OCI-LY1 (cell line): ENCODE results near the gene OLFM2.

Experiments used
- H2AFZ ChIP-seq: fragments of 200-600 bp; sonication (generic), shearing (Covaris generic); 2 replicates; pipeline ENCODE4 v1.6.0; 2014; ENCODE audit warnings: antibody characterized with exemption, mild to moderate bottlenecking, low read length
- H3F3A ChIP-seq: fragments of 200-600 bp; sonication (generic), shearing (Covaris generic); 2 replicates; pipeline ENCODE4 v1.6.0; 2014; ENCODE audit warnings: mild to moderate bottlenecking, antibody characterized with exemption, low read length, moderate library complexity; ENCODE audit not compliant: insufficient read depth
- H3K27ac ChIP-seq: fragments of 200-600 bp; sonication (generic); 2 replicates; pipeline ENCODE4 v1.5.1; 2014; ENCODE audit warnings: low read length, mixed run types, mild to moderate bottlenecking, low read depth; ENCODE audit not compliant: poor library complexity, severe bottlenecking
- H3K27me3 ChIP-seq: fragments of 200-600 bp; sonication (generic); 2 replicates; pipeline ENCODE4 v1.6.0; 2014; ENCODE audit warnings: antibody characterized with exemption, mild to moderate bottlenecking, low read length, moderate library complexity; ENCODE audit not compliant: insufficient read depth
- H3K36me3 ChIP-seq: fragments of 200-600 bp; sonication (generic); 2 replicates; pipeline ENCODE4 v1.6.1; 2014; ENCODE audit warnings: mild to moderate bottlenecking, antibody characterized with exemption, low read length, moderate library complexity, mixed read lengths; ENCODE audit not compliant: insufficient read depth
- H3K4me1 ChIP-seq: fragments of 200-600 bp; sonication (generic); 2 replicates; pipeline ENCODE4 v1.5.1; 2014; ENCODE audit warnings: mild to moderate bottlenecking, low read length, moderate library complexity; ENCODE audit not compliant: insufficient read depth, severe bottlenecking
- H3K4me2 ChIP-seq: fragments of 200-600 bp; sonication (generic), shearing (Covaris generic); 2 replicates; pipeline ENCODE4 v1.6.1; 2014; ENCODE audit warnings: low read length
- H3K4me3 ChIP-seq: fragments of 200-600 bp; sonication (generic); 2 replicates; pipeline ENCODE4 v1.5.1; 2014; ENCODE audit warnings: low read length, low read depth, mild to moderate bottlenecking, mixed read lengths; ENCODE audit not compliant: poor library complexity, severe bottlenecking
- H3K79me2 ChIP-seq: fragments of 200-600 bp; shearing (Covaris generic); 2 replicates; pipeline ENCODE4 v1.6.1; 2016; ENCODE audit warnings: mixed run types, low read length, mixed read lengths; ENCODE audit not compliant: insufficient read depth
- H3K9ac ChIP-seq: fragments of 200-600 bp; sonication (generic), shearing (Covaris generic); 2 replicates; pipeline ENCODE4 v1.6.1; 2014; ENCODE audit warnings: mild to moderate bottlenecking, low read length, mixed read lengths
- H3K9me2 ChIP-seq: fragments of 200-600 bp; sonication (generic), shearing (Covaris generic); 2 replicates; pipeline ENCODE4 v1.6.1; 2014; ENCODE audit warnings: low read depth, mild to moderate bottlenecking, low read length, mixed read lengths
- H3K9me3 ChIP-seq: fragments of 200-600 bp; shearing (Covaris generic); 2 replicates; pipeline ENCODE4 v1.6.1; 2014; ENCODE audit warnings: low read length, mixed read lengths
- H4K20me1 ChIP-seq: fragments of 200-600 bp; sonication (generic), shearing (Covaris generic); 2 replicates; pipeline ENCODE4 v1.6.0; 2016; ENCODE audit warnings: mild to moderate bottlenecking, low read length; ENCODE audit not compliant: insufficient read depth
- CTCF ChIP-seq: fragments of 200-600 bp; sonication (generic), shearing (Covaris generic); IDR thresholded peaks from 2 replicates; pipeline ENCODE4 v1.5.1; 2017; ENCODE audit warnings: mild to moderate bottlenecking, antibody characterized with exemption, low read length, moderate library complexity, mixed read lengths
- EZH2 ChIP-seq: fragments of 200-600 bp; sonication (generic), shearing (Covaris generic); IDR thresholded peaks from 2 replicates; pipeline ENCODE4 v1.8.0; 2017; ENCODE audit warnings: borderline replicate concordance, mixed run types, mild to moderate bottlenecking, antibody characterized with exemption, low read length, moderate library complexity, mixed read lengths

The OLFM2 gene

GRCh38 chr19:9936326-9937000 is at the start of gene OLFM2:
Gene OLFM2 (minus strand): TSS chr19:9936515. CDS start chr19:9936366, 149 bp downstream.
- no peaks in the 10 kb centered on the region for H4K20me1 ChIP-seq
- H3K79me2 ChIP-seq = no peaks in the 10 kb centered on the region
- no peaks in the 10 kb centered on the region for H3K4me1 ChIP-seq
- no peak within 1 kb of the TSS for H3K4me2 ChIP-seq
- H3F3A ChIP-seq = no peaks in the 10 kb centered on the region
- H3K9ac ChIP-seq = no peak within 1 kb of the TSS
- H3K4me3 ChIP-seq = no peak within 1 kb of the TSS
- H3K9me2 ChIP-seq = no peaks in the 10 kb centered on the region
- H2AFZ ChIP-seq = no peak within 1 kb of the TSS
- H3K27me3 ChIP-seq = no peaks in the 10 kb centered on the region
- no peak within 1 kb of the TSS for H3K27ac ChIP-seq
- TF ChIP-seq EZH2 (no peak), CTCF (no peak)
- H3K36me3 ChIP-seq = no peaks in the 10 kb centered on the region
- no peaks in the 10 kb centered on the region for H3K9me3 ChIP-seq

GRCh38 chr19:9981406-9982260 is 45.3 kb upstream of the OLFM2 start:
- Histone ChIP-seq H3K9me3 (no peaks in the 10 kb centered on the region), H4K20me1 (no peaks in the 10 kb centered on the region), H3K4me2 (no peak overlapping the region), H3K9ac (no peak overlapping the region), H3K36me3 (no peaks in the 10 kb centered on the region), H3K4me3 (no peak overlapping the region), H3K4me1 (no peaks in the 10 kb centered on the region), H3K27me3 (no peaks in the 10 kb centered on the region), H3K27ac (no peak overlapping the region), H3F3A (no peaks in the 10 kb centered on the region), H2AFZ (no peak overlapping the region), H3K9me2 (no peaks in the 10 kb centered on the region), H3K79me2 (no peaks in the 10 kb centered on the region)
- TF ChIP-seq CTCF = no peak
- TF ChIP-seq EZH2 = no peak

GRCh38 chr19:9972103-9972502 is 35.8 kb upstream of the OLFM2 start:
- H3K36me3 ChIP-seq = no peaks in the 10 kb centered on the region
- H3K27ac ChIP-seq = no peak overlapping the region
- no peak overlapping the region for H2AFZ ChIP-seq
- H3F3A ChIP-seq = no peaks in the 10 kb centered on the region
- H3K9me2 ChIP-seq = no peaks in the 10 kb centered on the region
- no peak overlapping the region for H3K4me2 ChIP-seq
- no peaks in the 10 kb centered on the region for H3K9me3 ChIP-seq
- no peaks in the 10 kb centered on the region for H3K79me2 ChIP-seq
- no peak for TF ChIP-seq EZH2
- no peak for TF ChIP-seq CTCF
- H3K4me1 ChIP-seq = no peaks in the 10 kb centered on the region
- no peak overlapping the region for H3K9ac ChIP-seq
- no peaks in the 10 kb centered on the region for H4K20me1 ChIP-seq
- no peaks in the 10 kb centered on the region for H3K27me3 ChIP-seq
- no peak overlapping the region for H3K4me3 ChIP-seq
